GM06990 (cell line): ENCODE data around the gene KLHDC1.
"Not testable (repeated sequence)": the region's sequence is repeated elsewhere in the genome, so short reads cannot be mapped to it uniquely, and the experiment has no call there.

Experiments used
- DNase-seq: peaks from one replicate; pipeline ENCODE4 v3.0.0-alpha.2; 2011; ENCODE audit not compliant: insufficient read length; ENCODE audit errors: extremely low read depth
- H3K27me3 ChIP-seq: replicated peaks from 2 replicates; pipeline ENCODE4 v1.6.0; 2011; ENCODE audit warnings: low read length; ENCODE audit not compliant: control insufficient read depth, insufficient read depth
- H3K36me3 ChIP-seq: 2 replicates; pipeline ENCODE4 v1.5.1; 2011; ENCODE audit warnings: low read length; ENCODE audit not compliant: control insufficient read depth, insufficient read depth
- H3K4me3 ChIP-seq: replicated peaks from 2 replicates; pipeline ENCODE4 v1.5.1; 2011; ENCODE audit warnings: low read depth, mild to moderate bottlenecking, control low read depth, low read length
- CTCF ChIP-seq: IDR thresholded peaks from 2 replicates; pipeline ENCODE4 v1.5.1; 2011; ENCODE audit warnings: low read length, control low read depth, mild to moderate bottlenecking, inconsistent platforms; ENCODE audit not compliant: insufficient read depth, poor library complexity, severe bottlenecking

The KLHDC1 gene

GRCh38 chr14:49688701-49689030, 4.3 kb upstream of the KLHDC1 start:
- DNase-seq: no peak
- no peaks in the 10 kb centered on the region for H3K27me3 ChIP-seq
- no peaks in the 10 kb centered on the region for H3K36me3 ChIP-seq
- H3K4me3 ChIP-seq: no peak overlapping the region
- TF ChIP-seq CTCF: no peak

GRCh38 chr14:49691031-49691430, 1.9 kb upstream of the KLHDC1 start:
- Histone ChIP-seq H3K36me3 (no peaks in the 10 kb centered on the region), H3K4me3 (no peak overlapping the region), H3K27me3 (no peaks in the 10 kb centered on the region)
- DNase-seq: no peak
- no peak for TF ChIP-seq CTCF

- H3K36me3 ChIP-seq: no peaks in the 10 kb centered on the region
- H3K27me3 ChIP-seq: no peaks in the 10 kb centered on the region
- H3K4me3 ChIP-seq: peak overlapping the region; percentile 79
- DNase-seq: no peak
- TF ChIP-seq CTCF: no peak
These were observed 645 bp upstream of the KLHDC1 start for GRCh38 chr14:49692193-49692757.

- peak overlapping the region; percentile 79 for H3K4me3 ChIP-seq
- DNase-seq, H3K36me3 ChIP-seq, H3K27me3 ChIP-seq: not testable (repeated sequence)
These were observed 810 bp downstream of the KLHDC1 start for GRCh38 chr14:49693735-49694124.

- Histone ChIP-seq H3K27me3 (no peaks in the 10 kb centered on the region), H3K36me3 (no peaks in the 10 kb centered on the region), H3K4me3 (no peak overlapping the region)
- no peak for TF ChIP-seq CTCF
- no peak for DNase-seq
These were observed 9.8 kb downstream of the KLHDC1 start for GRCh38 chr14:49702725-49703124.

GRCh38 chr14:49703965-49704364, 11.0 kb downstream of the KLHDC1 start:
- no peaks in the 10 kb centered on the region for H3K36me3 ChIP-seq
- H3K27me3 ChIP-seq: no peaks in the 10 kb centered on the region
- DNase-seq: no peak
- no peak overlapping the region for H3K4me3 ChIP-seq
- no peak for TF ChIP-seq CTCF

GRCh38 chr14:49704471-49704870, 11.6 kb downstream of the KLHDC1 start:
- not testable (repeated sequence) for DNase-seq, H3K36me3 ChIP-seq, H3K4me3 ChIP-seq

GRCh38 chr14:49710993-49711392, 18.1 kb downstream of the KLHDC1 start:
- not testable (repeated sequence) for H3K4me3 ChIP-seq, H3K36me3 ChIP-seq, DNase-seq, H3K27me3 ChIP-seq

More at GRCh38 chr14:49704471-49704870, 11.6 kb downstream of the KLHDC1 start:
- not testable (repeated sequence) for H3K27me3 ChIP-seq
